Epithelial cell of esophagus (primary cell): Measurements from ENCODE around the gene NHSL1.

ENCODE experiments used
- DNase-seq: peaks from one replicate; pipeline ENCODE4 v3.0.0; 2010; ENCODE audit warnings: low read depth
- H3K4me3 ChIP-seq: 2 replicates; pipeline ENCODE4 v1.5.1; 2011; ENCODE audit warnings: mild to moderate bottlenecking, low read length, control low read depth
- CTCF ChIP-seq: IDR thresholded peaks from 2 replicates; pipeline ENCODE4 v1.5.1; 2011; ENCODE audit warnings: low read depth, mild to moderate bottlenecking, low read length, control low read depth, inconsistent platforms; ENCODE audit not compliant: insufficient read depth; ENCODE audit errors: missing control alignments

The NHSL1 gene

DNA sequence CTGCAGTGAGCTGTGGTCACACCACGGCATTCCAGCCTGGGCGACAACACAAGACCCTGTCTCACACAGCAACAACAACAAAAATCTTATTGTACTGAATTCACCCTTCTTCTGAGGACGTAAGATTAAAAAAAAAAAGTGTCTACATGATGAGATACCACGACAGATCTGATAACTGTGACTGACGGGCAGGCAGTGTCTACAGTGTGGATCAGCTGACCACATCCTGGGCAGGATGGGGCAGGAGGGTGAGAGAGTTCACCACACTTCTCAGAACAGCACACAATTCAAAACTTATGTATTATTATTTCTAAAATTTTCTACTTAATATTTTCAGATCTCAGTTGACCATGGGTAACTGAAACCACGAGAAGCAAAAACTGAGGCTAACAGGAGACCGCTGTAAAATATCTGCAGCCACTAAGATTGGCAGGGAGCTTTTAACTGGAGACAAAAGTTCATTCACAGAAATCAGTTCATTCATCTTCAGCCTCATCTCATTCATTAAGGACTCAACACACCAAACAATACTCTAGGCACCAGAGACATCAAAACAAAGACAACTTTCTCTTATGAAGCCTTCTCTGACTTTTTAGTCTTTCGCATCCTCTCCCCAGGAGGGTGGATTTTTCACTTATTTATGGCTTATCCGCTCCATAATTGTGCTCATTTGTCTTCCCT is 15.7 kb upstream of the NHSL1 start:
- DNase-seq: no peak
- H3K4me3 ChIP-seq: no peak overlapping the region
- TF ChIP-seq CTCF: no peak

GRCh38 chr6:138512609-138513008 is 13.3 kb upstream of the NHSL1 start:
- no peak overlapping the region for H3K4me3 ChIP-seq
- no peak for TF ChIP-seq CTCF
- no peak for DNase-seq

DNA sequence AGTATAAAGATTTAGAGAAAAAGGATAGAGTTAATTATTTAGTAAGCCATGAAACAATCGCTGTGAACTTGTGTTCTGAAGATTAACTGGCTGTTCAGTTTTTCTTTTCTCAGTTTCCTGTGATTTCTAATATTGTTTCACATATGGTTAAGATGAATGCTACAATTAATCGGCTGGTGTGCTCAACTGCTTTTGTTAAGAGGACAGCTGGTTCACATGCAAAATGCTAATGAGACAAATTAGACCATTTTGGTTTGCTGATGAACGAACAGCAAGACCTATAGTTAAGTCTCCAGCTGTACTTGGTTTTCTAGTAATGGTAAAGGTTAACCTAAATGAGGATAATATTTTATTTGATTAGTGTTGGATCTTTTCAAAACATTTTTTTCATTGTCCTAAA is 10.8 kb upstream of the NHSL1 start:
- TF ChIP-seq CTCF: no peak
- no peak overlapping the region for H3K4me3 ChIP-seq
- DNase-seq: no peak

DNA sequence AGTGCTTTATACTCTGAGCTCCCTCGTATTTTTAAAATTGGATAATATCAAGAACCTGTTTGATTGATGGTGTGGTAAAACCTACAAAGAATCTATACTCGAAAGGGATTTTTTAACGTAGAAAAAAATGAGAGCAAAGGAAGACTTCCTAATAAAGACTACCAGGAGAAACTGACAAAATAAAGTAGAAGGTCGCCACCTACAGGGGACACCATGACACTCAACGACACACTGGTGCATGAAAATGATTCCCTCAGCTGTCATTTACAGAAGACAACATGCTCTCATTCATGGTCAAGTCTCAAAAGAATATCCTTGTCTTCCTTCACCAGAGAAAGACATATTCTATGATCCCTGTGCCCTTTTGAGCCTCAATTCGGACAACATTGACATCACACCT is 10.1 kb upstream of the NHSL1 start:
- peak; percentile 69 for TF ChIP-seq CTCF
- H3K4me3 ChIP-seq: no peak overlapping the region
- peak; percentile 64 for DNase-seq

- TF ChIP-seq CTCF: no peak
- H3K4me3 ChIP-seq: no peak overlapping the region
- DNase-seq: no peak
Measured at GRCh38 chr6:138508676-138508988, 9.3 kb upstream of the NHSL1 start.

GRCh38 chr6:138507977-138508675 is 8.8 kb upstream of the NHSL1 start:
- no peak for DNase-seq
- H3K4me3 ChIP-seq: no peak overlapping the region

More at GRCh38 chr6:138507977-138508675, 8.8 kb upstream of the NHSL1 start:
- TF ChIP-seq CTCF: peak; percentile 2
